Urothelium cell line (cell line): ENCODE results near the gene IMMP1L.
"Not testable (repeated sequence)": the region's sequence is repeated elsewhere in the genome, so short reads cannot be mapped to it uniquely, and the experiment has no call there.

ENCODE experiments used
- DNase-seq: peaks from one replicate; pipeline ENCODE4 v3.0.0; 2011; ENCODE audit warnings: low spot score, mixed read lengths
- FAIRE-seq: peaks from 2 replicates; lab custom pipeline; 2011; peaks lifted over from hg19 to GRCh38; lab: Jason Lieb, UNC

IMMP1L gene

GRCh38 chr11:31509429-31510345 lies at the start of gene IMMP1L, which contains the start of gene ELP4:
TSS of gene IMMP1L (minus strand) at chr11:31509622. CDS start at chr11:31463276, 46,346 bp downstream.
TSS of gene ELP4 (plus strand) at chr11:31509767. CDS start at chr11:31509785, 18 bp downstream.
- DNase-seq (peak; percentile 98), FAIRE-seq (no peak)

- FAIRE-seq, result no peak
- no peak for DNase-seq
Observed at GRCh38 chr11:31558001-31558400, 48.6 kb upstream of the IMMP1L start.

GRCh38 chr11:31555938-31556337 lies 46.5 kb upstream of the IMMP1L start:
- no peak for DNase-seq

GRCh38 chr11:31542862-31543261 lies 33.4 kb upstream of the IMMP1L start:
- FAIRE-seq (no peak), DNase-seq (no peak)

More at GRCh38 chr11:31555938-31556337, 46.5 kb upstream of the IMMP1L start:
- no peak for FAIRE-seq

- no peak for FAIRE-seq
- no peak for DNase-seq
Observed at GRCh38 chr11:31535479-31535878, 26.1 kb upstream of the IMMP1L start.

- FAIRE-seq, result no peak
- no peak for DNase-seq
Observed at GRCh38 chr11:31531293-31531692, 21.9 kb upstream of the IMMP1L start.

GRCh38 chr11:31529701-31530100 lies 20.3 kb upstream of the IMMP1L start:
- no peak for FAIRE-seq

GRCh38 chr11:31529189-31529588 lies 19.8 kb upstream of the IMMP1L start:
- FAIRE-seq (no peak), DNase-seq (no peak)

More at GRCh38 chr11:31529701-31530100, 20.3 kb upstream of the IMMP1L start:
- no peak for DNase-seq

- no peak for FAIRE-seq
Observed at GRCh38 chr11:31521497-31522150, 12.2 kb upstream of the IMMP1L start.

GRCh38 chr11:31512117-31512516 lies 2.7 kb upstream of the IMMP1L start:
- FAIRE-seq (no peak), DNase-seq (no peak)

More at GRCh38 chr11:31521497-31522150, 12.2 kb upstream of the IMMP1L start:
- no peak for DNase-seq

GRCh38 chr11:31509051-31509428 lies 382 bp downstream of the IMMP1L start:
- DNase-seq (no peak), FAIRE-seq (no peak)

GRCh38 chr11:31500560-31500959 lies 8.9 kb downstream of the IMMP1L start:
- FAIRE-seq, result no peak
- no peak for DNase-seq

- DNase-seq, result no peak
- no peak for FAIRE-seq
Observed at GRCh38 chr11:31499576-31500178, 9.7 kb downstream of the IMMP1L start.

- FAIRE-seq, DNase-seq: not testable (repeated sequence)
Observed at GRCh38 chr11:31493762-31494161, 15.7 kb downstream of the IMMP1L start.

- no peak for FAIRE-seq
- DNase-seq, result no peak
Observed at GRCh38 chr11:31493235-31493634, 16.2 kb downstream of the IMMP1L start.

GRCh38 chr11:31492320-31492913 lies 17.0 kb downstream of the IMMP1L start:
- DNase-seq (no peak), FAIRE-seq (no peak)

- FAIRE-seq (no peak), DNase-seq (peak; percentile 2)
Observed at GRCh38 chr11:31487848-31488247, 21.6 kb downstream of the IMMP1L start.

GRCh38 chr11:31484497-31484896 lies 24.9 kb downstream of the IMMP1L start:
- DNase-seq (no peak), FAIRE-seq (no peak)

- no peak for FAIRE-seq
- DNase-seq, result no peak
Observed at GRCh38 chr11:31480930-31481329, 28.5 kb downstream of the IMMP1L start.

GRCh38 chr11:31479066-31479465 lies 30.4 kb downstream of the IMMP1L start:
- DNase-seq, result no peak
- FAIRE-seq, result no peak

GRCh38 chr11:31478223-31478590 lies 31.2 kb downstream of the IMMP1L start:
- FAIRE-seq, result no peak

More at GRCh38 chr11:31478223-31478590, 31.2 kb downstream of the IMMP1L start:
- DNase-seq, result no peak
